Measurements from ENCODE around the gene ZBTB4. TPM values are rescaled to one million over a fixed set of nuclear protein-coding genes. Genes with fewer than 3 reads are reported as not detected.

The ZBTB4 gene
- total RNA-seq, 1 donor from 2014 or later = 84.7 TPM

- DNase-seq = no peak
- intact Hi-C loops (cut with DNase I) = no loop called here
- Histone ChIP-seq H3K4me3 (no peak overlapping the region), H3K4me1 (peaks cover 3% of the 10 kb centered on the region), H3K27me3 (no peaks in the 10 kb centered on the region), H3K36me3 (peaks cover 55% of the 10 kb centered on the region), H3K27ac (no peak overlapping the region), H3K9me3 (no peaks in the 10 kb centered on the region)
- no peak for ATAC-seq
- TF ChIP-seq, protein P1, sequence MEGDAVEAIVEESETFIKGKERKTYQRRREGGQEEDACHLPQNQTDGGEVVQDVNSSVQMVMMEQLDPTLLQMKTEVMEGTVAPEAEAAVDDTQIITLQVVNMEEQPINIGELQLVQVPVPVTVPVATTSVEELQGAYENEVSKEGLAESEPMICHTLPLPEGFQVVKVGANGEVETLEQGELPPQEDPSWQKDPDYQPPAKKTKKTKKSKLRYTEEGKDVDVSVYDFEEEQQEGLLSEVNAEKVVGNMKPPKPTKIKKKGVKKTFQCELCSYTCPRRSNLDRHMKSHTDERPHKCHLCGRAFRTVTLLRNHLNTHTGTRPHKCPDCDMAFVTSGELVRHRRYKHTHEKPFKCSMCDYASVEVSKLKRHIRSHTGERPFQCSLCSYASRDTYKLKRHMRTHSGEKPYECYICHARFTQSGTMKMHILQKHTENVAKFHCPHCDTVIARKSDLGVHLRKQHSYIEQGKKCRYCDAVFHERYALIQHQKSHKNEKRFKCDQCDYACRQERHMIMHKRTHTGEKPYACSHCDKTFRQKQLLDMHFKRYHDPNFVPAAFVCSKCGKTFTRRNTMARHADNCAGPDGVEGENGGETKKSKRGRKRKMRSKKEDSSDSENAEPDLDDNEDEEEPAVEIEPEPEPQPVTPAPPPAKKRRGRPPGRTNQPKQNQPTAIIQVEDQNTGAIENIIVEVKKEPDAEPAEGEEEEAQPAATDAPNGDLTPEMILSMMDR (IDR thresholded peaks at IDR 0.05) = no peak
Observed at GRCh38 chr17:7513850-7514419, 34.5 kb upstream of the ZBTB4 start.

GRCh38 chr17:7512824-7513540 lies 33.6 kb upstream of the ZBTB4 start:
- TF ChIP-seq, protein P1 (IDR thresholded peaks at IDR 0.05) = no peak
- no peak overlapping the region for H3K4me3 ChIP-seq
- intact Hi-C loops (cut with DNase I) = no loop called here
- no peaks in the 10 kb centered on the region for H3K27me3 ChIP-seq
- no peaks in the 10 kb centered on the region for H3K9me3 ChIP-seq
- no peak for DNase-seq
- ATAC-seq = no peak
- peaks cover 3% of the 10 kb centered on the region for H3K4me1 ChIP-seq
- H3K27ac ChIP-seq = no peak overlapping the region
- peaks cover 65% of the 10 kb centered on the region for H3K36me3 ChIP-seq

GRCh38 chr17:7512105-7512504 lies 32.7 kb upstream of the ZBTB4 start:
- Histone ChIP-seq H3K27me3 (no peaks in the 10 kb centered on the region), H3K4me3 (no peak overlapping the region), H3K4me1 (peaks cover 3% of the 10 kb centered on the region), H3K27ac (no peak overlapping the region), H3K9me3 (no peaks in the 10 kb centered on the region), H3K36me3 (peaks cover 73% of the 10 kb centered on the region)
- DNase-seq = no peak
- TF ChIP-seq, protein P1 (IDR thresholded peaks at IDR 0.05) = no peak
- intact Hi-C loops (cut with DNase I) = no loop called here
- no peak for ATAC-seq

DNA sequence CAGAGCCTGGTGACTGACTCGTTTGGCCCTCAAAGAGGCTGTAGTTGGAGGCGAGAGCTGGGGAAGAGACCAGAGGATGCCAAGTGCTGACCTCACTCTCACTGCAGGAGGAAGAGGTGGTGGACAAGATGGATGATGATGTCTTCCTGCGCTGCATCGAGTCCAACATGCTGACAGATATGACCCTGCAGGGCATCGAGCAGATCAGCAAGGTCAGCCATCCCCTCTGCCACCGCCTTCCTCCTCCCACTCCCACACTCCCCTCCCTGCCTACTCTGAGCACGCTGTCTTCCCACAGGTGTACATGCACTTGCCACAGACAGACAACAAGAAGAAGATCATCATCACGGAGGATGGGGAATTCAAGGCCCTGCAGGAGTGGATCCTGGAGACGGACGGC lies 31.7 kb upstream of the ZBTB4 start:
- no peak overlapping the region for H3K27ac ChIP-seq
- ATAC-seq (no peak), DNase-seq (no peak)
- peaks cover 82% of the 10 kb centered on the region for H3K36me3 ChIP-seq
- H3K4me3 ChIP-seq = no peak overlapping the region
- H3K9me3 ChIP-seq = no peaks in the 10 kb centered on the region
- peaks cover 3% of the 10 kb centered on the region for H3K4me1 ChIP-seq
- intact Hi-C loops (cut with DNase I) = no loop called here
- TF ChIP-seq, protein P1 (IDR thresholded peaks at IDR 0.05) = no peak
- no peaks in the 10 kb centered on the region for H3K27me3 ChIP-seq

DNA sequence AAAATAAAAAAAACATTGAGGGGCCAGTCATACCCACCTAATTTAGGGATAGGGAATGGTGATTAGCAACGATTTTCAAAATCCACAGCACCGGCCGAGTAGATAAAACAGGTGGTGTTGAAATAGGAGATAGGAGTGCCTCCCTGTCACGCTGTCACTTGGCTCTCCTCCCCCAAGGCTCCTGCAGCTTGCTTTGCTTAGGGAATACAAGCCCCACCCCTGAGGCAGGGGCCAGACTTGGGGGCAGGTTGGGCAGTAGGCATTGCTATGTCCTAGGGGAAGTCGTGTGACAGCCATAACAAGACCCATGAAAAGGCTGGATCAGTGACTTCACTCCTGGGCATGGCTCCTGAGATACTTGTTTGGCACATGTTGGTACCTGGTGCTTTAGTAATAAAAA lies 30.5 kb upstream of the ZBTB4 start:
- no peaks in the 10 kb centered on the region for H3K9me3 ChIP-seq
- no peak for DNase-seq

More for the DNA sequence above, 30.5 kb upstream of the ZBTB4 start:
- no peaks in the 10 kb centered on the region for H3K27me3 ChIP-seq
- intact Hi-C loops (cut with DNase I) = no loop called here
- peaks cover 3% of the 10 kb centered on the region for H3K4me1 ChIP-seq
- TF ChIP-seq, protein P1 (IDR thresholded peaks at IDR 0.05) = no peak
- ATAC-seq = no peak
- H3K27ac ChIP-seq = no peak overlapping the region
- H3K36me3 ChIP-seq = peaks cover 94% of the 10 kb centered on the region
- no peak overlapping the region for H3K4me3 ChIP-seq

Measured in upper lobe of right lung (tissue), 1 donor.